22Rv1 (cell line): ENCODE measurements around the gene ETV7.

Source experiments
- CTCF ChIP-seq: fragments of 450-650 bp; IDR thresholded peaks from 2 replicates; pipeline ENCODE4 v1.5.1; 2017; ENCODE audit warnings: mild to moderate bottlenecking
- ZFX ChIP-seq: fragments of 450-650 bp; IDR thresholded peaks from 2 replicates; pipeline ENCODE4 v1.6.1; 2017; ENCODE audit warnings: antibody characterized with exemption, borderline replicate concordance

GRCh38 chr6:36323062-36323461 lies 64.4 kb downstream of the ETV7 start:
- TF ChIP-seq CTCF (no peak), ZFX (no peak)
